ENCODE results near the gene CCDC192. TPM values are rescaled to one million over a fixed set of nuclear protein-coding genes. Genes with fewer than 3 reads are reported as not detected.

Gene CCDC192
- total and polyA plus RNA-seq, 2 donors (not counting 3 experiments of a cell fraction or from before 2014, with no cell fraction given) = not detected

DNA sequence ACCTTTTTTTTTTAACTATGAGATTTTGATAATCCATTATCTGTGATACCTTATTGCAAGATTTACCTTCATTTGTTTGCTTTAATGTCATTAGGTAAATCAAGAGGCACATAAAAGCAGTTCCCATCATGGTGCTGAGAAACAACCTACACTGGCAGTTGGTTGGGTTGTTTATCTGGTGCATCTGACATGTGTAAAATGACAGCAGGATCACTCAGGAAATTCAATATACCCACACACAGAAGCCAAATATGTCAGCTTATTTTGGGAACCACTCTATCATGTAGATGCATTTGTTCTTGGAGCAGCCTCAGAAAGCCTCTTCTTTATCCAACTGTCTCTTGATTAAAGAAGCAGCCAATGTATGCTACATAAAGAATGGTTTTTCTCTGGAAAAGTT, 7.8 kb upstream of the CCDC192 start:
- intact Hi-C loops (cut with micrococcal nuclease) = no loop called here
- H3K27ac ChIP-seq (ENCODE audit: insufficient read depth, low read depth, low read length) = no peak overlapping the region
- FAIRE-seq (no peak), DNase-seq (ENCODE audit: low read depth, low spot score) (no peak)
- TF ChIP-seq FOS (IDR thresholded peaks at IDR 0.05; ENCODE audit: borderline replicate concordance, insufficient read depth, low read length) (no peak), EZH2 (IDR thresholded peaks at IDR 0.05; ENCODE audit: borderline replicate concordance, low read depth, low read length, severe bottlenecking) (no peak), MYC (IDR thresholded peaks at IDR 0.05; ENCODE audit: low read depth, low read length) (no peak), GATA2 (IDR thresholded peaks at IDR 0.05; ENCODE audit: insufficient read depth, insufficient read length, low read depth, low read length) (no peak), JUN (IDR thresholded peaks at IDR 0.05; ENCODE audit: borderline replicate concordance, insufficient read depth, insufficient read length, low read depth) (no peak), POLR2A (IDR thresholded peaks at IDR 0.05; ENCODE audit: low read depth, low read length) (no peak), POLR2AphosphoS5 (IDR thresholded peaks at IDR 0.05; ENCODE audit: insufficient read depth, low read depth, low read length) (no peak)
- TF ChIP-seq, protein P1, sequence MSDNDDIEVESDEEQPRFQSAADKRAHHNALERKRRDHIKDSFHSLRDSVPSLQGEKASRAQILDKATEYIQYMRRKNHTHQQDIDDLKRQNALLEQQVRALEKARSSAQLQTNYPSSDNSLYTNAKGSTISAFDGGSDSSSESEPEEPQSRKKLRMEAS (IDR thresholded peaks at IDR 0.05; ENCODE audit: insufficient read depth, insufficient read length) = no peak
- TF ChIP-seq, protein P2, sequence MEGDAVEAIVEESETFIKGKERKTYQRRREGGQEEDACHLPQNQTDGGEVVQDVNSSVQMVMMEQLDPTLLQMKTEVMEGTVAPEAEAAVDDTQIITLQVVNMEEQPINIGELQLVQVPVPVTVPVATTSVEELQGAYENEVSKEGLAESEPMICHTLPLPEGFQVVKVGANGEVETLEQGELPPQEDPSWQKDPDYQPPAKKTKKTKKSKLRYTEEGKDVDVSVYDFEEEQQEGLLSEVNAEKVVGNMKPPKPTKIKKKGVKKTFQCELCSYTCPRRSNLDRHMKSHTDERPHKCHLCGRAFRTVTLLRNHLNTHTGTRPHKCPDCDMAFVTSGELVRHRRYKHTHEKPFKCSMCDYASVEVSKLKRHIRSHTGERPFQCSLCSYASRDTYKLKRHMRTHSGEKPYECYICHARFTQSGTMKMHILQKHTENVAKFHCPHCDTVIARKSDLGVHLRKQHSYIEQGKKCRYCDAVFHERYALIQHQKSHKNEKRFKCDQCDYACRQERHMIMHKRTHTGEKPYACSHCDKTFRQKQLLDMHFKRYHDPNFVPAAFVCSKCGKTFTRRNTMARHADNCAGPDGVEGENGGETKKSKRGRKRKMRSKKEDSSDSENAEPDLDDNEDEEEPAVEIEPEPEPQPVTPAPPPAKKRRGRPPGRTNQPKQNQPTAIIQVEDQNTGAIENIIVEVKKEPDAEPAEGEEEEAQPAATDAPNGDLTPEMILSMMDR (IDR thresholded peaks at IDR 0.05; ENCODE audit: extremely low read depth in 1 of 2, insufficient read depth in 1 of 2, low read depth in 1 of 2, low read length in 2 of 2) = no peak
- peaks cover 5% of the 10 kb centered on the region in 2 experiments for H3K27me3 ChIP-seq (ENCODE audit: control insufficient read depth in 2 of 2, insufficient read depth in 2 of 2, low read length in 2 of 2)
- POLR2A ChIA-PET = no interaction called here
- H3K9ac ChIP-seq (replicated peaks; ENCODE audit: extremely low read depth, insufficient read depth, low read length) = no peak overlapping the region
- H3K4me3 ChIP-seq (replicated peaks in 1 of 3; ENCODE audit: insufficient read depth in 1 of 3, low read depth in 1 of 3, low read length in 3 of 3) = no peak overlapping the region
- no peaks in the 10 kb centered on the region for H3K36me3 ChIP-seq (ENCODE audit: control insufficient read depth in 2 of 2, extremely low read depth in 1 of 2, insufficient read depth in 2 of 2, low read length in 2 of 2)
- no peaks in the 10 kb centered on the region for H3K9me1 ChIP-seq (replicated peaks; ENCODE audit: control insufficient read depth, extremely low read depth, insufficient read depth, low read length)
- no TSS peak for BruUV-seq (replicated peaks)
- H3K79me2 ChIP-seq (ENCODE audit: control insufficient read depth, insufficient read depth, low read length) = no peaks in the 10 kb centered on the region
- H3K4me1 ChIP-seq (ENCODE audit: control insufficient read depth, extremely low read depth, insufficient read depth, low read length) = no peaks in the 10 kb centered on the region
- CTCF ChIA-PET = no interaction called here
- dilution Hi-C loops (cut with MboI; ENCODE audit: extremely low pct_ligation_motif_present, low sequenced_read_pairs) = no loop called here
- no peaks in the 10 kb centered on the region for H4K20me1 ChIP-seq (replicated peaks; ENCODE audit: control insufficient read depth, extremely low read depth, insufficient read depth, low read length)
- no peak overlapping the region for H2AFZ ChIP-seq (ENCODE audit: low read depth, low read length)
- no peaks in the 10 kb centered on the region for H3K9me3 ChIP-seq (replicated peaks; ENCODE audit: control insufficient read depth, insufficient read depth, low read length)
- H3K4me2 ChIP-seq (ENCODE audit: insufficient read depth, low read length) = no peak overlapping the region

Measured in endothelial cell of umbilical vein (primary cell).